Middle frontal gyrus (tissue), 1 donor: ENCODE results near the gene PLK1.
"Not testable (repeated sequence)": the region's sequence is repeated elsewhere in the genome, so short reads cannot be mapped to it uniquely, and the experiment has no call there.

Source experiments
- DNase-seq: peaks from one replicate; pipeline ENCODE4 v3.0.0-alpha.2; 2015; ENCODE audit warnings: low spot score; ENCODE audit errors: extremely low spot score

Gene PLK1

DNA sequence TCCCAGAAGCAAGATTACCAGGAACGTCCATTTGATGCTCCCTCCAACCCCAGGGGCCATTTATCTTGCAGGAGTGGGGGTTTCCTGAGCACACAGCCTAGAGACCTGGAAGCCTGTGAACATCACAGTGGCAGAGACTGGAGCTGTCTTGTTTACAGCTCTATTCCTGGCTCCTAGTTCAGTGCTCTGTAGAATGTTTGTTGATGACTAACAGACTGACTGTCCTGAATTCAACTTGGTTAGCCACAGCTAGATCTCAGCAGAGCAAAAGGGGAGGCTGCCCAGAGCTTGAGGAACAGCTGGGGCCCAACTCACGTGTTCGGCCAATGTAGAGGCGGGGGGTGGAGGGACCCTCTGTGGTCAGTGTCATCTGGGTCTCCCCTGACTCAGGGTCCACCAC is 27.8 kb downstream of the PLK1 start:
- DNase-seq, result no peak

DNA sequence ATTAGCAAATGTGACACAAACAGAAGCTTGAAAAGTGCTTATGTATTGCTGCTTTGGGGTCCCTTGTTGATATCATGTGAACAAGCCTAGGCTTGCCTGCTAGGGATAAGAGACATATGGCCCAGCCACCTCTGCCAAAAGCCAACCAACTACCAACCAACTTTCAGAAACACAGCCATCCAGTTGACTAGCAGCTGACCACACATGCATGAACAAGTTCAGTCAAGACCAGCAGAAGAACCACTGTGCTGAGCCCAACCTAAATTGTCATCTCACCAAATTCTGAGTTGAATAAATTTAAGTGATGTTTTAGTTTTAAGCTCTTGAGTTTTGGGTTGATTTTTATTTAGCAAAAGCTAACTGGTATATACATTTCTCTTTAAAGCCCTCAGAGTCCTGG is 30.8 kb downstream of the PLK1 start:
- no peak for DNase-seq

DNA sequence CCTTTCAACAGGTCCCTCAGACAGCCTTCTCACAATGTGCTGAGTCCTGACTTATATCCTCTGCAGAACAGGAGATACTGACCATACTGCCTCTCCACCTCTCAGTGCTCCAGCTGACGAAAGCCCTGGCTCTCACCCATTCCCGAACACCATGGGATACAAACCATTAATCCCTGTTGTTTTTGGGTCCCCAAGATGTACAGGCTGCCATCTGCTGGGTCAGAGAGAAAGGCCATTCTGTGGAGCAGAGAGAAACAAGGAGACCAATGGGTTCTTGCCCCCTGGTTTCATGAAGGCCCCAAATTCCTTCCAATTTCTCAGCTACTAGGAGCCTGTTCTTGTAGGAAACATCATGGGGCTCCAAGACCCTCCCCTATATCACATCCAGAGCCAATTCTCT is 31.3 kb downstream of the PLK1 start:
- DNase-seq, result no peak

DNA sequence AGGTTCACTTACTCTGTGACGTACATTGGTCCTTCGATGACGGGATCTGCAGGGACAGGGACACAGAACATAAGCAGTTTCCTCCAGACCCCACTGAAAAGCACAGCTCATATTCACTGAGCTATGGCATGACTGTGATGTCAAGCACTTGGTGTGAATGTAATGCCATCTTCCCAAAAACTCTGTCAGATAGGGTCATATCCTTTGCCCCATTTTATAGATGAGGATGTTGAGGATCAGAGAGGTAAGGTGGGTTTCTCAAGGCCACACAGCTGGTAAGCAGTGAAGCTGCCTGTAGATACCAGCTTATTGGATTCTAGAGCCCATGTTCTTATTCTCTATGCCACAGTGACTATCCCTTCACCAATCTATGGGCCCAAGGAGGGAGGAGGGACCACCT is 31.8 kb downstream of the PLK1 start:
- no peak for DNase-seq

DNA sequence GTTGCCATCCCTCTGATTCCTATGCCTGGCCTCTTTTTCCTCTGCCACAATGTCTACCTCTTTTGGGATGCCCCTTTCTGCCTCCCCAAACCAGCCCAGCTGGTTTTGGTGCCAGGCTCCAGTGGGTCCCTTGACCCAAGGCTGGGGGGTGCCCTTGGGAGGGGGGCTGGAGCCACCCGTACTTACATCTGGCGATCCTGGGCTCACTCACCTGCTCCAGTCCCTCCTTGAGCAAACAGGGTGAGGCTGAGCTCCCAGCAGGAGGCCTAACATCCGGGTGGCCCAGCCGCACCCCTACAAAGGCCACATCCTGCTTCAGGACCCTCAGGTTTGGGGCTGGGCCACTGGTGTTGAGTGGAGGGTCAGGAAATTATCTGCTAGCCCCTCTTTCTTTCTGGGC is 33.1 kb downstream of the PLK1 start:
- no peak for DNase-seq

DNA sequence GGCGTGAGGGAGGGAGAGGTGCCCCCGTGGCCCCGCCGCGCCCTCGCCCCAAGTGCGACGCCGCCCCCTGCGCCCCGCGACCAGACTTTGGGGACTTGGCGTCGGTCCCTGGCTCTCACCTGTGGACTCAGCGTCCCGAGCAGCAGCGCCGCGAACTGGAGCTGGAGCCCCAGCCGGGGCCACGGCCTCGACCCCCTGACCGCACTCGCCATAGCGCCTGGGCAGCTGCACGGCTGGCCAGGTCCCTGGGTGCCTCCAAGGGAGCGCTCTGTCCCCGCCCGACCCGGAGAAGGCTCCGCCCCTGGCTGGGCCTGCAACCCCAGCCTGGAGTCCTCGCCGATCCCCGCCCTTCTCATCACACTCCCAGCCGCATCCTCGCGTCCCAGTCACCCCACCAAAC is 34.3 kb downstream of the PLK1 start, which contains the start of gene ERN2:
TSS of gene ERN2 (minus strand) at position 247 of the 400 bp plus-strand sequence. CDS start at position 212, 35 bp downstream.
- no peak for DNase-seq

DNA sequence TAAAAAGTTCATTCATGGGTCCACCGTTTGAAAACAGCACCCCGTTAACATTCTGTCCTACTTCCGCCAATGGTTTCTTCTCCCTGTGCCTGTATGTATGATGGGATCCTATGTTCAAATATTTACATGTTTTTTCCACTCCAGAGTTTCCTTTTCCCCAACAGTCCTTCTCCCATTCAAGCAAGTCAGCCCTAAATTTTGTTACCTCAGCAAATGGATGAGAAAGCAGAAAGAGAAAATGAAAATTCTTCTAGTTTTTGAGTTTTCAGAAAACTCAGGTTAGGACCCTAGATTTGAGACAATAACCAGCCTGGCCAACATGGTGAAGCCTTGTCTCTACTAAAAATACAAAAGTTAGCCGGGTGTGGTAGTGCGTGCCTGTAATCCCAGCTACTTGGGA is 37.8 kb downstream of the PLK1 start:
- DNase-seq, result no peak

DNA sequence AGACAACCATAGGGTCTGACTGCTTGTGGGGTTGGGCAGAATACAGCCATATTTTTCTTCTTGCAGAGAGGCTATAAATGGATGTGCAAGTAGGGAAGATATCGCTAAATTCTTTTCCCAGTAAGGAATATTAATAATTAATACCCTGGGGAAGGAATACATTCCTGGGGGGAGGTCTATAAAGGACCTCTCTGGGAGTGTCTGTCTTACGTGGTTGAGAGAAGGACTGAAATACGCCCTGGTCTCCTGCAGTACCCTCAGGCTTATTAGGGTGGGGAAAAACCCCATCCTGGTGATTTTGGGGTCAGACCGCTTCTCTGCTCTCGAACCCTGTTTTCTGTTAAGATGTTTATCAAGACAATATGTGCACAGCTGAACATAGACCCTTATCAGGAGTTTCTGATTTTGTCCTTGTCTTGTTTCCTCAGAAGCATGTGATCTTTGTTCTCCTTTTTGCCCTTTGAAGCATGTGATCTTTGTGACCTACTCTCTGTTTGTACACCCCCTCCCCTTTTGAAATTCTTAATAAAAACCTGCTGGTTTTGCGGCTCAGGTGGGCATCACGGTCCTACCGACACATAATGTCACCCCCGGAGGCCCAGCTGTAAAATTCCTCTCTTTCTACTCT is 44.0 kb downstream of the PLK1 start:
- DNase-seq, result not testable (repeated sequence)

DNA sequence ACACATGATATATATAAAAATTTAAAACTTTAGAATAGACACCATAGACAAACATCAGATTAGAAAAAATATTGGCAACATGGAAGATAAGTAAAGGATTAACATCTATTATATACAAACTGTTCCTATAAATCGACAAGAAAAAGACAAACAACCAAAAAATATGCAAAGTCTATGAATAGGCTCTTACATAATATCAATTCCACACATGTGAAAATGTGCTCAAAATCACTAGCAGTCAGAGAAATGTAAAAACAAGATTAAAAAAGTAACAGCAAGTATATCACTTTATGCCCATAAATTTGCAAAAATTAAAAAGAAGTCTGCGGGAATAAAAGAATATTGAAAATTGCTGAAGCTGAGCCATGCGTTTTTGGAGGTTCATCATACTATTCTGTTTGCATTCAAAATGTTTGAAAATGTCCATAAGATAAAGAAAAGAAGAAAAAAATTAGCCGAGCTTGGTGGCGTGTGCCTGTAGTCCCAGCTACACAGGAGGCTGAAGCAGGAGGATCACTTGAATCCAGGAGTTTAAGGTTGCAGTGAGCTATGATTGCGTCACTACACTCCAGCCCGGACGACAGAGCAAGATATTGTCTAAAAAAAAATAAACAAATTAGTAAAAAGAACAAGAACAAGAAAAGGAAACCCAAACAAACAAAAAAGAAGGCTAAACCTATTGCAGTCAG is 45.6 kb downstream of the PLK1 start:
- DNase-seq, result no peak

DNA sequence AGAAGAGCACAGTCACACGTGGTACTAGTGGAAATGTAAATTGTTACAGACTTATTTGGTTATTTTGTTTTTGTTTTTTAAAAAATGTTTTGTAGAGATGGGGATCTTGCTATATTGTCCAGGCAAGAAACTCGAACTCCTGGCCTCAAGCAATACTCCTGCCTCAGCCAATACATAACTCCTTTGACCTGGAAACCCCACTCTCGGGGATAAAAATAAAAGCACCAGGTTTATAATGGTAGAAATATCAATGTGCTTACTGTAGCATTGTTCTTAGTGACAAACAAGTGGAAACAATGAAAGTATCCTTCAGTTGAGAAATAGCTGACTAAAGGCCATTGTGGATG is 46.1 kb downstream of the PLK1 start:
- DNase-seq, result no peak

DNA sequence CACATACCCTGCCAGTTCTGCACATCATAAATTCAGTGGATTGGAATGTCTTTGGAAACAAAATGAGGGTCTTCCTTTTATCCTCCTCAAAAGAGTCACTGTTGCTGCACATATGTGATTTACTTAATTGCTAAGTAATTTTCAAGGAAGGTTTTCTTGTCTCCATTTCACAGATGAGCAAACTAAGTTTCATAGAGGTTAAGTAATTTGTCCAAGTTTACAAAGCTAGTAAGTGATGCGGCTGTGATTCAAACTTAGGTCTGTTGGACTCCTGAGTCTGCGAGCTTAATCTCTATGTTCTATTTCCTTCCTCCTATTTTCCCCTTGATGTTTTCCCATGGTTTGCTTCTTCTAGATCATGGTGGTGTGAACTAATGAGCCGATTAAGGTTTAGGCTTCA is 48.0 kb downstream of the PLK1 start:
- DNase-seq, result no peak

DNA sequence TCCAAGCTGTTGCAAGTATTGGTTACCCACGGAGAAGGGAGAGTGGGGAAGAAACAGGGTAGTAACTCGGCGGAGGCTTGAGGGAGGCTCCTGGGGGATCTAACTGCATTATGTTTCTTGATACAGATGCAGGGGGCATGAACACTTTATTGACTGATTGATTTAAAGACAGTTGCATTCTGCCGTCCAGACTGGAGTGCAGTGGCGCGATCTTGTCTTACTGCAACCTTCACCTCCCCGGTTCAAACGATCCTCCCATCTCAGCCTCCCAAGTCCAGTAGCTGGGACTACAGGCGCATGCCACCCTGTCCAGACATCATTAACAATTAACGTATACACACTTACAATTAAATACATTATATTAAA is 49.4 kb downstream of the PLK1 start:
- no peak for DNase-seq

DNA sequence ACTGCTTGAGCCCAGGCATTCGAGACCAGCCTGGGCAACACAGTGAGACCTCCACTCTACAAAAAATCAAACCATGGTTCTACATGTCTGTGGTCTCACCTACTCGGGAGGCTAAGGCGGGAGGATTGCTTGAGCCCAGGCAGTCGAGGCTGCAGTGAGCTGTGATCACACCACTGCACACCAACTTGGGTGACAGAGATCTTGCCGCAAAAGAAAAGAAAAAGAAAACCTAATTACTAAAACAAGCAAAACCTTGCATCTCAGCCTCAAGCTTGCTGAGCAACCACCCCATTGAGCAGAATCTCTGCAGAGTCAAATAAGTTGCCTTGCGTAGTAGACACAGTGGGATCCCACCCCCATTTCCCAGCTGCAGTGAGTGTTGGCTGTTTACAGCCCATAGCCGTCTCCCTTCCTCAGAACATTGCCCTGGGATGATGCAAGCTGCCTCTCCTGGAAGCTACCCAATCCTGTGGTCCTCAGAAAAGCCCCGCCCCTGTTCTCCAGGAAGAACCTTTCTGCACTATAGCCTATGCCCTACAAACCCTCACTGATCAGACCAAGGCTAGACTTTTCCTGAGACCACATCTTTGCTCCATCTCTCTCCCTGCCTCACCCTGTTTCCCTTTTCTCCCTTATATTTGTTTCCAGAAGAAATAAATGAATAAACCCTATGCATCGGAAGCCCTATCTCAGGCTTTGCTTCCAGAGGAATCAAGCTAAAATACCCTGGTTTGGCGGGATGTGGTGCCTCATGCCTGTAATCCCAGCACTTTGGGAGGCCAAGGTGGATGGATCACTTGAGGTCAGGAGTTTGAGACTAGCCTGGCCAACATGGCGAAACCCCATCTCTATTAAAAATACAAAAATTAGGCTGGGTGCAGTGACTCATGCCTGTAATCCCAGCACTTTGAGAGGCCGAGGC is 51.1 kb downstream of the PLK1 start:
- DNase-seq, result no peak

DNA sequence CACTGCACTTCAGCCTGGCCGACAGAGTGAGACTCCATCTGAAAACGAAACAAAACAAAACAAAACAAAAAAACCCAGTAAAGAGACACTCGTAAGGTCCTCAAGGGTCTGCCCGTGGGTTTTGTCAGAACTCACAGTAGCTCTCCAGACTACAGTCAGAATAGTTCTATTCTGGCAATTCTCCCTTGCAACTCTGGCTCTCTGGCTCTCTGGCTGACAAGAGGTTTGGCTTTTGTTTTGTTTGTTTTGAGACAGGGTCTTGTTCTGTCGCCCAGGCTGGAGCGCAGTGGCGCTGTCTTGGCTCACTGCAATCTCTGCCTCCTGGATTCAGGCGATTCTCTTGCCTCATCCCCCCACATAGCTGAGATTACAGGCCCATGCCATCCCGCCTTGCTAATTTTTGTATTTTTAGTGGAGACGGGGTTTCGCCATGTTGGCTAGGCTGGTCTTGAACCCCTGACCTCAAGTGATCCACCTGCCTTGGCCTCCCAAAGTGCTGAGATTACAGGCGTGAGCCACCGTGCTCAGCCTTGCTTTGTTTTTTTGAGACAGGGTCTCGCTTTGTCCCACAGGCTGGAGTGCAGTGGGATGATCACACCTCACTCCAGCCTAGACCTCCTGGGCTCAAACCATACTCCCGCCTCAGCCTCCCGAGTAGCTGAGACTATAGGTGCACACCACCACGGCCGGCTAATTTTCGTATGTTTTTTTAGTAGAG is 55.6 kb downstream of the PLK1 start:
- no peak for DNase-seq

DNA sequence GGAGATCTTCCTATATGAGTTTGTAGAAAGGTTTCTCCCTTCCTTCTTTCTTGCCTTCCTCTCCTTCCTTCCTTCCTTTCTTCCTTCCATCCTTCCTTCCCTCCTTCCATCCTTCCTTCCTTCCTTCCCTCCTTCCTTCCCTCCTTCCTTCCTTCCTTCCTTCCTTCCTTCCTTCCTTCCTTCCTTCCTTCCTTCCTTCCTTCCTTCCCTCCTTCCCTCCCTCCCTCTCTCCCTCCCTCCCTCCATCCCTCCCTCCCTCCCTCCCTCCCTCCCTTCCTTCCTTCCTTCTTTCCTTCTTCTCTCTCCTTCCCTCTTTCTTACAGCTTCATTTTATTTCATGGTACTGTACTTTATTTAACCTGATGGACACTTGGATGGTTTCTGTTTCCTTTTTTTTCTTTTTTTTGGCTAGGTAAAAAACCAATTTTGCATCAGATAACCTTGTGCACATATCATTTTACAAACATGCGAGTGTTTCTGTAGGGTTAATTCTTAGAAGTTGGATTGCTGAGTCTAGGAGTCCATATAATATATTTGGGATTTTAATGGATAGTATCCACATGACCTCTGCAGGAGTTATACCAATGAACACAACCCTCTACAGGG is 58.8 kb downstream of the PLK1 start:
- DNase-seq, result not testable (repeated sequence)

DNA sequence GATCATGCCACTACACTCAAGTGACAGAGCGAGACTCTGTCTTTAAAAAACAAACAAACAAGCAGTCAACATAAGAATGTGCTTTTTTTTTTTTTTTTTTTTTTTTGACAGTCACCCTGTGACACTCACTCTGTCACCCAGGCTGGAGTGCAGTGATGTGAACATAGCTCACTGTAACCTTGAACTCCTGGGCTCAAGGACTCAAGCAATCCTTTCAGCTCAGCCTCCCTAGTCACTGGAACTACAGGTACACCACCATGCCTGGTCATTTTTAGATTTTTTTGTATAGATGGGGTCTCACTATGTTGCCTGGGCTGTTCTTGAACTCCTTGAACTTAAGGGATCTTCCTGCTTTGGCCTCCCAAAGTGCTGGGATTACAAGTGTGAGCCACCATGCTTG is 60.8 kb downstream of the PLK1 start:
- no peak for DNase-seq
